ENCODE data around the gene PPP1R26. TPM values are rescaled to one million over a fixed set of nuclear protein-coding genes. Genes with fewer than 3 reads are reported as not detected.
"Not testable (repeated sequence)": the region's sequence is repeated elsewhere in the genome, so short reads cannot be mapped to it uniquely, and the experiment has no call there.

Gene PPP1R26
- polyA plus RNA-seq, 3 donors, result 0.56 to 4.7 (median 0.60) TPM

DNA sequence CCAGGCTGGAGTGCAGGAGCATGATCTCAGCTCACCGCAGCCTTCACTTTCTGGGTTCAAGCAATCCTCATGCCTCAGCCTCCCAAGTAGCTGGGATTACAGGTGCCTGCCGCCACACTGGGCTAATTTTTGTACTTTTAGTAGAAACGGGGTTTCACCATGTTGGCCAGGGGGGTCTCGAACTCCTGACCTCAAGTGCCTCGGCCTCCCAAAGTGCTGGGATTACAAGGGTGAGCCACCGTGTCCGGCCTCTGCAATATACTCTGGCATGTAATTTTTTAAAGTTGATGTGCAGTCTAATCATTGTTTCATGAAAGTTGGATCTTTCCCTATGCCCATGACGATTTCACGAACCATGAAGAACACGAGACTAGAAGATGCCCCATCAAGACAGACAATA is 28.6 kb upstream of the PPP1R26 start:
- no peak overlapping the region for H3K27ac Mint-ChIP-seq

GRCh38 chr9:135451909-135452308 is 27.7 kb upstream of the PPP1R26 start:
- H3K79me2 ChIP-seq (ENCODE audit: insufficient read depth, low read length); H3K4me3 ChIP-seq (replicated peaks in 1 of 3; ENCODE audit: low read depth in 2 of 3, low read length in 3 of 3); H4K20me1 ChIP-seq (ENCODE audit: insufficient read depth, low read length); H3K4me3 Mint-ChIP-seq; H3K27ac Mint-ChIP-seq; H3K36me3 Mint-ChIP-seq; DNase-seq; intact Hi-C loops (cut with micrococcal nuclease); H3K9me3 ChIP-seq (replicated peaks in 1 of 2; ENCODE audit: control insufficient read depth in 1 of 2, insufficient read depth in 1 of 2, low read length in 2 of 2); H3K9me3 Mint-ChIP-seq; H3K36me3 ChIP-seq (replicated peaks in 1 of 2; ENCODE audit: control insufficient read depth in 1 of 2, insufficient read depth in 2 of 2, low read length in 2 of 2); H3K27me3 ChIP-seq (ENCODE audit: control insufficient read depth in 2 of 2, insufficient read depth in 2 of 2, low read length in 2 of 2); H3K27ac ChIP-seq (ENCODE audit: low read depth in 1 of 2, low read length in 2 of 2); H3K4me1 Mint-ChIP-seq; H2AFZ ChIP-seq (ENCODE audit: insufficient read depth, low read depth, low read length, poor library complexity, severe bottlenecking); H3K9ac ChIP-seq (ENCODE audit: insufficient read depth, low read length, poor library complexity, severe bottlenecking); H3K4me1 ChIP-seq (ENCODE audit: control insufficient read depth in 1 of 2, insufficient read depth in 2 of 2, low read length in 2 of 2); H3K4me2 ChIP-seq (replicated peaks; ENCODE audit: extremely low read depth, low read length, poor library complexity, severe bottlenecking): not testable (repeated sequence)
- peaks cover 9 to 13% (median 13%) of the 10 kb centered on the region in 3 donors for H3K27me3 Mint-ChIP-seq (ENCODE audit: low read depth in 3 of 3)
- WGBS (ENCODE audit: insufficient coverage), result 91% methylated on average over 3 of the region's 7 CpGs

More for the DNA sequence above, 28.6 kb upstream of the PPP1R26 start:
- Histone ChIP-seq H3K4me2 (replicated peaks; ENCODE audit: extremely low read depth, low read length, poor library complexity, severe bottlenecking) (no peak overlapping the region), H3K27me3 (ENCODE audit: control insufficient read depth in 2 of 2, insufficient read depth in 2 of 2, low read length in 2 of 2) (peaks cover 0 to 2% of the 10 kb centered on the region in 2 donors), H3K9me3 (replicated peaks in 1 of 2; ENCODE audit: control insufficient read depth in 1 of 2, insufficient read depth in 1 of 2, low read length in 2 of 2) (no peaks in the 10 kb centered on the region), H3K4me3 (replicated peaks in 1 of 3; ENCODE audit: low read depth in 2 of 3, low read length in 3 of 3) (no peak overlapping the region), H4K20me1 (ENCODE audit: insufficient read depth, low read length) (no peaks in the 10 kb centered on the region), H3K79me2 (ENCODE audit: insufficient read depth, low read length) (no peaks in the 10 kb centered on the region), H2AFZ (ENCODE audit: insufficient read depth, low read depth, low read length, poor library complexity, severe bottlenecking) (no peak overlapping the region), H3K9ac (ENCODE audit: insufficient read depth, low read length, poor library complexity, severe bottlenecking) (no peak overlapping the region), H3K36me3 (replicated peaks in 1 of 2; ENCODE audit: control insufficient read depth in 1 of 2, insufficient read depth in 2 of 2, low read length in 2 of 2) (no peaks in the 10 kb centered on the region), H3K4me1 (ENCODE audit: control insufficient read depth in 1 of 2, insufficient read depth in 2 of 2, low read length in 2 of 2) (no peaks in the 10 kb centered on the region), H3K27ac (ENCODE audit: low read depth in 1 of 2, low read length in 2 of 2) (no peak overlapping the region)
- H3K36me3 Mint-ChIP-seq, result no peaks in the 10 kb centered on the region
- H3K9me3 Mint-ChIP-seq, result peaks cover 0 to 3% (median 0%) of the 10 kb centered on the region in 7 donors
- H3K4me1 Mint-ChIP-seq, result no peaks in the 10 kb centered on the region
- H3K27me3 Mint-ChIP-seq (ENCODE audit: low read depth in 3 of 3), result peaks cover 9 to 12% (median 9%) of the 10 kb centered on the region in 3 donors
- TF ChIP-seq, protein P1, sequence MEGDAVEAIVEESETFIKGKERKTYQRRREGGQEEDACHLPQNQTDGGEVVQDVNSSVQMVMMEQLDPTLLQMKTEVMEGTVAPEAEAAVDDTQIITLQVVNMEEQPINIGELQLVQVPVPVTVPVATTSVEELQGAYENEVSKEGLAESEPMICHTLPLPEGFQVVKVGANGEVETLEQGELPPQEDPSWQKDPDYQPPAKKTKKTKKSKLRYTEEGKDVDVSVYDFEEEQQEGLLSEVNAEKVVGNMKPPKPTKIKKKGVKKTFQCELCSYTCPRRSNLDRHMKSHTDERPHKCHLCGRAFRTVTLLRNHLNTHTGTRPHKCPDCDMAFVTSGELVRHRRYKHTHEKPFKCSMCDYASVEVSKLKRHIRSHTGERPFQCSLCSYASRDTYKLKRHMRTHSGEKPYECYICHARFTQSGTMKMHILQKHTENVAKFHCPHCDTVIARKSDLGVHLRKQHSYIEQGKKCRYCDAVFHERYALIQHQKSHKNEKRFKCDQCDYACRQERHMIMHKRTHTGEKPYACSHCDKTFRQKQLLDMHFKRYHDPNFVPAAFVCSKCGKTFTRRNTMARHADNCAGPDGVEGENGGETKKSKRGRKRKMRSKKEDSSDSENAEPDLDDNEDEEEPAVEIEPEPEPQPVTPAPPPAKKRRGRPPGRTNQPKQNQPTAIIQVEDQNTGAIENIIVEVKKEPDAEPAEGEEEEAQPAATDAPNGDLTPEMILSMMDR (IDR thresholded peaks at IDR 0.05), result no peak
- DNase-seq, result no peak
- no peak overlapping the region for H3K4me3 Mint-ChIP-seq
- WGBS (ENCODE audit: insufficient coverage), result 93% methylated on average over 6 of the region's 10 CpGs
- intact Hi-C loops (cut with micrococcal nuclease), result no loop called here

Measured in CD14-positive monocyte (primary cell).